ENCODE measurements around the gene TRIM15. TPM values are rescaled to one million over a fixed set of nuclear protein-coding genes. Genes with fewer than 3 reads are reported as not detected.
"Not testable (repeated sequence)": the region's sequence is repeated elsewhere in the genome, so short reads cannot be mapped to it uniquely, and the experiment has no call there.

TRIM15 gene
- total RNA-seq, 1 donor from 2014 or later, result not detected

- no peak for DNase-seq (ENCODE audit: low read depth in 2 of 2)
These were observed 869 bp upstream of the TRIM15 start for GRCh38 chr6:30162265-30163089.

- DNase-seq (ENCODE audit: low read depth in 2 of 2), result no peak
These were observed 740 bp downstream of the TRIM15 start for GRCh38 chr6:30163918-30164654.

- no peak for DNase-seq (ENCODE audit: low read depth in 2 of 2)
These were observed 1.4 kb downstream of the TRIM15 start for GRCh38 chr6:30164714-30165113.

GRCh38 chr6:30165238-30165637 lies 1.9 kb downstream of the TRIM15 start:
- not testable (repeated sequence) for DNase-seq (ENCODE audit: low read depth in 2 of 2)

GRCh38 chr6:30167101-30167500 lies 3.8 kb downstream of the TRIM15 start:
- DNase-seq (ENCODE audit: low read depth in 2 of 2), result peak in 1 of 2 donors; percentile 26

- DNase-seq (ENCODE audit: low read depth in 2 of 2), result no peak
These were observed 5.4 kb downstream of the TRIM15 start for GRCh38 chr6:30168741-30169140.

GRCh38 chr6:30169658-30170614 lies 6.6 kb downstream of the TRIM15 start:
- peak; percentile 56 to 65 for DNase-seq (ENCODE audit: low read depth in 2 of 2)

- DNase-seq (ENCODE audit: low read depth in 2 of 2), result no peak
These were observed 8.5 kb downstream of the TRIM15 start for GRCh38 chr6:30171677-30172471.

- no peak for DNase-seq (ENCODE audit: low read depth in 2 of 2)
These were observed 9.3 kb downstream of the TRIM15 start for GRCh38 chr6:30172681-30173080.

GRCh38 chr6:30175765-30176164 lies 12.4 kb downstream of the TRIM15 start:
- no peak for DNase-seq (ENCODE audit: low read depth in 2 of 2)

- no peak for DNase-seq (ENCODE audit: low read depth in 2 of 2)
These were observed 15.5 kb downstream of the TRIM15 start for GRCh38 chr6:30178837-30179236.

GRCh38 chr6:30180145-30180544 lies 16.8 kb downstream of the TRIM15 start:
- no peak for DNase-seq (ENCODE audit: low read depth in 2 of 2)

- DNase-seq (ENCODE audit: low read depth in 2 of 2), result no peak
These were observed 21.2 kb downstream of the TRIM15 start for GRCh38 chr6:30184417-30185031.

GRCh38 chr6:30185846-30186484 lies 22.6 kb downstream of the TRIM15 start:
- no peak for DNase-seq (ENCODE audit: low read depth in 2 of 2)

GRCh38 chr6:30188541-30188940 lies 25.2 kb downstream of the TRIM15 start:
- no peak for DNase-seq (ENCODE audit: low read depth in 2 of 2)

GRCh38 chr6:30192076-30192475 lies 28.7 kb downstream of the TRIM15 start:
- DNase-seq (ENCODE audit: low read depth in 2 of 2), result no peak

GRCh38 chr6:30194797-30195690 lies 31.7 kb downstream of the TRIM15 start:
- no peak for DNase-seq (ENCODE audit: low read depth in 2 of 2)

- DNase-seq (ENCODE audit: low read depth in 2 of 2), result no peak
These were observed 32.6 kb downstream of the TRIM15 start for GRCh38 chr6:30195951-30196350.

GRCh38 chr6:30196376-30196775 lies 33.0 kb downstream of the TRIM15 start:
- DNase-seq (ENCODE audit: low read depth in 2 of 2), result no peak

All from dermis microvascular lymphatic vessel endothelial cell (primary cell).